Measurements from ENCODE around the gene GPATCH4.
"Not testable (repeated sequence)": the region's sequence is repeated elsewhere in the genome, so short reads cannot be mapped to it uniquely, and the experiment has no call there.

The GPATCH4 gene

DNA sequence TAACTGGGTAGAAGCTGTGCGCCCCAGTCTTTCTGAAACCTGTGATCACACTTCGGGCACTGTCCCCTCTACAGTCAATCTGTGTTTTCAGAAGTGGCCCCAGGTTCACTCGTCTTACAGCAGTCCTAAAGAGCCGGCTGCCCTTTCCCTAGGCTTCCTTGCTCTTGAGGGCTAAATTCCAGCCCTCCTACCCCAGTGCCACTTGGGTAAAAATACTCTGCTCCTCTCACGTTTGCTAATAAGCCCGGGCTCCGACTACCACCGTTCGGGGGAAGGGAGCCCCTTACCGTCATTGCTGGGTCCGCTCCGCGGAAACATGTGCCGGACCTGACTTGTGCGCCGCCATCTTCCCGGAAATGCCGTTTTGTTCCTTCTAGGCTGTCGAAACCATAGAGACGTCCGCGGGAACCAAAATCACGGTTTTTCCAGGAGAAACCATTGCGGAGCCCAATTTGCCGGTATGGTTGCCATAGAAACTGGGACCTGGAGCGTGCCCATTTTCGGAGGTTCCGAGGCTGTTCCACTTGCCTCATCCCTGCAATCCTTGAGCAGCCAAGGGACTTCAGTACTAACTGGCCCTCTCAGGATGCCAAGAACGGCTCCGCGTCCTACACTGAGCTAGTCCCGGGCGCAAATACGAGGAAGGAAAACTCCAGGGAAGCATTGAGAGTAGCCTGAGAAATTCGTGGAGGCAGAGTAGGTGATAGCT, at the start of gene GPATCH4:
GPATCH4 (minus strand) TSS at position 358 of the 709 bp plus-strand sequence.
- peak; percentile 41 for DNase-seq

DNA sequence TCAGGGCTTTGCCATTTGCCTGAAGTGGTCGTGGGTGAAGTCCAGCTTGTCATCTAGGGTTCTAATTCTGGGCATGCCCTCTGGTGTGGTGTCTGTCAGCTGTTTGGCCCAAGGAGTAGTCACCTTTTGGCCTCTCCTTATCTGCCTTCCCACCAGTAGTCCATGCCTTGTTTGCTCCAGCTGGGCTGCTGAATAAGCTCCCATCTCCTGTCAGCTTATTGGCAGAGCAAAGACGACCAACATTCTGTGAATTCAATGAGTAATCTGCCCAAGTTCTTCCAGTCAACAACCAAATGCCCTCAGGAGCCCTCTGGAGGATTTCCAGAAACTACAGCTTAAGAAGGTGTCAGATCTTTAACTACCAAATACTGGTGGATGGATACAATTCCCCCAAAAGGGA, 47.7 kb upstream of the GPATCH4 start:
- no peak for DNase-seq

DNA sequence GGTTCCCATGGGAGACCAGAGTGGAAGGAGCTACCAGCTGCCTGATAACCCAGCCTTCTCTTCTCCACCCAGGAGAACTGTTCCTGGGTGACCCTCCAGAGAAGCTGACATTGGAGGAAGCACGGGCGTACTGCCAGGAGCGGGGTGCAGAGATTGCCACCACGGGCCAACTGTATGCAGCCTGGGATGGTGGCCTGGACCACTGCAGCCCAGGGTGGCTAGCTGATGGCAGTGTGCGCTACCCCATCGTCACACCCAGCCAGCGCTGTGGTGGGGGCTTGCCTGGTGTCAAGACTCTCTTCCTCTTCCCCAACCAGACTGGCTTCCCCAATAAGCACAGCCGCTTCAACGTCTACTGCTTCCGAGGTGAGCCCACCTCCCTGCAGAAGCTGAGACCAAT, 47.2 kb upstream of the GPATCH4 start:
- no peak for DNase-seq

DNA sequence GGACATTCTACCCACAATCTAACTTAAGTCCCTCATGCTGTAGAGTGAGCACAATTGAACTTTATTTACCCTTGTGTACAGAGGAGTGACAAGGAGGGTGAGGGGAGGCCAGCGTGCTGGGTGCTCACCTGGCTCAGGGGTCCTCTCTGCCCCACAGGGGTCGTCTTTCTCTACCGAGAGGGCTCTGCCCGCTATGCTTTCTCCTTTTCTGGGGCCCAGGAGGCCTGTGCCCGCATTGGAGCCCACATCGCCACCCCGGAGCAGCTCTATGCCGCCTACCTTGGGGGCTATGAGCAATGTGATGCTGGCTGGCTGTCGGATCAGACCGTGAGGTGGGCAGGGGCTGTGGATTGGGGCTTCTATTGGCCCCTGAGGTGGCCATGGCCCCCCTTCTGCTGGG, 46.1 kb upstream of the GPATCH4 start:
- DNase-seq: no peak

DNA sequence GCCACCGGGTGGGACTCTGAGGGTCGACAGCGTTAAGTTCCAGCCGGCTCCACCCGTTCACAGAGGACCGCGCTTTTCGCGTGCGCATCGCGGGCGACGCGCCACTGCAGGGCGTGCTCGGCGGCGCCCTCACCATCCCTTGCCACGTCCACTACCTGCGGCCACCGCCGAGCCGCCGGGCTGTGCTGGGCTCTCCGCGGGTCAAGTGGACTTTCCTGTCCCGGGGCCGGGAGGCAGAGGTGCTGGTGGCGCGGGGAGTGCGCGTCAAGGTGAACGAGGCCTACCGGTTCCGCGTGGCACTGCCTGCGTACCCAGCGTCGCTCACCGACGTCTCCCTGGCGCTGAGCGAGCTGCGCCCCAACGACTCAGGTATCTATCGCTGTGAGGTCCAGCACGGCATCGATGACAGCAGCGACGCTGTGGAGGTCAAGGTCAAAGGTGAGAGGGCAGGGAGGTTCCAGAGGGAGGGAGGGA, 45.5 kb upstream of the GPATCH4 start:
- DNase-seq: no peak

DNA sequence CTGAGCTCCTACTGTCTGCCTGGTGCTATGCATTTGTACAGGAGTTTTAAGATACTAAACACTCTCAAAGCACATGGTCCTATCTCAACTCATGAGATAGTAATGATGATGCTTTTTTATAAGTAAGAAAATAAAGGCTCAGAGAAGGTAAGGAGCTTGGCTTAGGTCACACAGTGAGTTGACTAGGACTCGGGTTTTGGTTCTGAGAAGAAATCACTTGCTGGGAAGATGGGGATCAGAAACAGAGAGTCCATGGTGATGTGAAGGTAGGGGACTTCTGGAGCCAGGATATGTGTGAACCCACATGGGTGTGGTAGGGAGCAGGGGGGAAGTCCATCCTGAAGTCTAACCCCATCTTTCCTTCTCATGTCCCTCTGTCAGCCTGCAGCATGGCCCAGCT, 44.4 kb upstream of the GPATCH4 start:
- no peak for DNase-seq

DNA sequence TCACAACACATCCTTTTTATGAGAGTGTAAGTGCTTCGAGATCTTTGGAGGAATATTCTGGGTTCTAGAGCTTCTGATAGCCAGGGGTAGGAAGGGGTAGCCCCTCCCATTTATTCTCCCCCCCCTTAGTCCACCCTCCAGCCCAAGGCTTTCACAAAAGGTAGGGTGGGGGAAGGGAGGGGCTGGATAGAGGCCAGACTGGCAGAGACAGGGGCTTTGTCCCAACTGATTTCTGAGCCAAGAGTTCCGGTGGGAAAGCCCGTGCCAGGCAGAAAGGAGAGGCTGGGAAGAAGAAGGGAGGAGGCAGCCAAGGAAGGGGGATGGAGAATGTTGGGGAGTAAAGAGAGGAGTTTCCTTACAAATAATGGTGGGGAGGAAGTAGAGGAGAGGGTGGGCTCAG, 43.8 kb upstream of the GPATCH4 start:
- no peak for DNase-seq

DNA sequence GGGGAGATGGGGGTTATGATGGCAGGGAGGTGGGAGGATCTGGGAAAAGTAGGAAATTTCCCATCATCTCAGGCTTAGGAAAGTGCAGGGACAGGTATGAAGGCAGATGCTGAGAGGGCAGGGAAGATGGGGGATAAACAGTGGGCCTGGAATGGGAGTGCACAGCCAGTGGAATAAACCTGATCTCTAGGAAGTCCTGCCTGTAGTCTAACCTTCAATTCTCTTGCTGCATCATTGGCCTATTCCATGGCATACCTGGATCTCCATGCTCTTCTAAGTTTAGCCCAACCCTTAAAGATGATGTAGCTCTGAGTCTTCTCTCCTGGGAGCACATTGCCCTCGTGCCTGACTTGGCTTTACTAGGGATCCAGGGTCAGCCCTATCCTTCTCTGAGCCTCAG, 43.4 kb upstream of the GPATCH4 start:
- no peak for DNase-seq

DNA sequence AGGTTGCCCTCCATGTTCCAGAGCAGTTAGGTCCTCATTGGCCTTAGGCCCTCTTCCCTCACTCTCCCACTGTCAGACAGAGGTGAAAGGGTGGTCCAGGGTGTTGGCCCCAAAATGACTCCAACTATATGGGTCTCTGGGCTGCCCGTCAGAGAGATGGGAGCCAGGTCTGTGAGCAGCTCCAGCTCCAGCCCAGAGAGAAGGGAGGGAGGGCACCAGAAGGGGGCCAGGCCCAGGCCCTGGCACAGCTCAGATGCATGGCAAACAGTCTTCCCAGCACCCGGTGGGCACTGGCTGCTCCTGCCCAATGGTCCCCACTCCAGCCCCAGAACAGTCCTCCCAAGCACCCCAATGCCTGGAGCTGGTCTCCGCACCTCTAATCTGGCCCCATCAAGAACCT, 42.9 kb upstream of the GPATCH4 start:
- no peak for DNase-seq

DNA sequence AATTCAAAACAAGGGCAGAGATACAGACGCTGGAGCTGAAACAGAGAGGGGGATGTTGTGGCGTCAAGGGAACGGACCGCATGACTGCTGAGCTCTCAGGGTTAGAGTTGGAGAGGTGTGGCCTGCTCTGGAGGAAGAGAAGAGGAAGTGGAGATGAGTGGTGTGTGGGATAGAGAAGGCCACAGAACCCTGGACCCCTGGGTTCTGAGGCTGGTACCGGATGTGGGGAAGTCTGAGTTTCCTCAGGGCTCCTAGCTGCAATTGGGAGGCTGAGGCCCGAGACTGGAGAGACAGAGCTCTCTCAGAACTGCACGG, 42.5 kb upstream of the GPATCH4 start:
- no peak for DNase-seq

DNA sequence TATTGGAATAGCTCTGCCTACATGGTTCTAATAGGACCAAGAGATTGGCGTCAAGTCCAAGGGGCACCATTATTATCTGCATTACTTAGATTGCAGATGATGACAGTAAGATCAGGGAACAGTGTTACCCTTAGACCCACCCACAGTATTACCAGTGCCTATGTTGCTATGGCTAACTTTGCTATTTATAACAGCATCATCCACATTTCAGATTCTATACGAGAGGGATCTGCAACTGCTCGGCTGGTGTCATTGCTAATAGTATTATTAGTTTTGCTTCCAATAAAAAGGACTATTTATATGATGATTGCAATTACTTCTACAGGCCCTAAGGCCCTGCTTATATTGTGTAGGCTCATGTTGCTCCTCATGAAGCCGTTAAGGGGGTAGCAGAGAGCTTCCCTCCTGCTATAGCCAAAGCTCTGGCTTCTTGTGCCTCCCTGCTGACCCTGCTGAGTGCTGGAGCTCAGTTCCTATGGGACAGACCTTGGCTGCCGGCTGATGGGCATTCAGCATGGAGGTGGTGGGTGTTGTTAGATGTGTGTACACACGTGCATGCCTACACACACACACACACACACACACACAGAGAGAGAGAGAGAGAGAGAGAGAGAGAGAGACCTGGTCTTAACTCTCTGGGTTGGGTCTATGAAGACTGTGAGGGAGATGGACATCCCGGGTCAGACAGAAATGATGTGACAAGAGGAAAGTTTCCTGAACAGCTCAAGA, 41.9 kb upstream of the GPATCH4 start:
- no peak for DNase-seq

DNA sequence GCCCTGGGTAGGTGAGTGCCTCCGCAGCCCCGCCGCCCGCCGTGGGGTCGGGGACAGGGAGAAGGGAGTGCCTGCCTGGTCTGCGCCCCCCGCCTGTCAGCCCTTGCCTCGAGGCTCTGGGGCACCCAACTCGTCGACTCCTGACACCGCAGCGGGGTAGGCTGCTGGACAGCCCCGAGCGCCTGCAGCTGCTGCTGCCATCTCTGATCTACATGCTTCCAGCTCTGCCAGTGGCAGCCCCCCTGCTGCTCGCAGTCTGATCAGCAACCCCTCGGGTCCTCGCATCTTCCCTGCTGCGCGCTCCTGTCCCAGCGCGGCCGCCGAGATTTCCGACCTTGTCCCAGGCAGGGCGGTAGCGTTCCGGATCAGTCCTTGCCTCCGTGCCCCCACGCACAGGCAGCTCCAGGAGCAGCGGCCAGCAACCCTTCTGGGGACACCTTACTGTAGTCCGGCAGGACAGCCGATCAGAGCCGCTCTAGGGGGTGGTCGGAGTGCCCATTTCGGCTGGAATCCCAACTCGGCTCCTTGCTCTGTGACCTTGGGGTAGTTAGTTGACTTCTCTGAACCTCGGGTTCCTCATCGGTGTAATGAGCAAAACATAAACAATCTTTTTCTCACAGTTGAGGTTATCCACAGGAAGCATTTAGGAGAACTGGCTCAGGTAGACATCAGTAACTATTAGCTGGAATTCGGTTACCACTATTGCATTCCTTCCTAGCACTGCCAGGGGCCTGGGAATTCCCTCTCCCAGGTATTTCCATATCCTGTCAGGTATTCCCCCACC, 41.2 kb upstream of the GPATCH4 start:
- DNase-seq: no peak

DNA sequence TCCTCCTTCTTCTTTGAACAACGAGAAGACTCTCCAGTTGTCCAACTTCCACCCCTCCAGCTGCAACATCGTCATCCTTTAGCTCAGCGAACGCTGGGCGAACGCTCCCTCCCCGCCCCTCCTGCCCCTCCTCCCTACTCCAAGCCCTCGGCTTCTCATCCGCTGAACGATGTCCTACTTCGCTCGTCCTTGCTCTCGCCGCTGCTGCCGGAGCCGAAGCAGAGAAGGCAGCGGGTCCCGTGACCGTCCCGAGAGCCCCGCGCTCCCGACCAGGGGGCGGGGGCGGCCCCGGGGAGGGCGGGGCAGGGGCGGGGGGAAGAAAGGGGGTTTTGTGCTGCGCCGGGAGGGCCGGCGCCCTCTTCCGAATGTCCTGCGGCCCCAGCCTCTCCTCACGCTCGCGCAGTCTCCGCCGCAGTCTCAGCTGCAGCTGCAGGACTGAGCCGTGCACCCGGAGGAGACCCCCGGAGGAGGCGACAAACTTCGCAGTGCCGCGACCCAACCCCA, 40.5 kb upstream of the GPATCH4 start, which contains the start of gene BCAN:
BCAN (plus strand) TSS at position 357 of the 504 bp plus-strand sequence. CDS start 3,938 bp downstream, outside the sequence.
- DNase-seq: no peak

DNA sequence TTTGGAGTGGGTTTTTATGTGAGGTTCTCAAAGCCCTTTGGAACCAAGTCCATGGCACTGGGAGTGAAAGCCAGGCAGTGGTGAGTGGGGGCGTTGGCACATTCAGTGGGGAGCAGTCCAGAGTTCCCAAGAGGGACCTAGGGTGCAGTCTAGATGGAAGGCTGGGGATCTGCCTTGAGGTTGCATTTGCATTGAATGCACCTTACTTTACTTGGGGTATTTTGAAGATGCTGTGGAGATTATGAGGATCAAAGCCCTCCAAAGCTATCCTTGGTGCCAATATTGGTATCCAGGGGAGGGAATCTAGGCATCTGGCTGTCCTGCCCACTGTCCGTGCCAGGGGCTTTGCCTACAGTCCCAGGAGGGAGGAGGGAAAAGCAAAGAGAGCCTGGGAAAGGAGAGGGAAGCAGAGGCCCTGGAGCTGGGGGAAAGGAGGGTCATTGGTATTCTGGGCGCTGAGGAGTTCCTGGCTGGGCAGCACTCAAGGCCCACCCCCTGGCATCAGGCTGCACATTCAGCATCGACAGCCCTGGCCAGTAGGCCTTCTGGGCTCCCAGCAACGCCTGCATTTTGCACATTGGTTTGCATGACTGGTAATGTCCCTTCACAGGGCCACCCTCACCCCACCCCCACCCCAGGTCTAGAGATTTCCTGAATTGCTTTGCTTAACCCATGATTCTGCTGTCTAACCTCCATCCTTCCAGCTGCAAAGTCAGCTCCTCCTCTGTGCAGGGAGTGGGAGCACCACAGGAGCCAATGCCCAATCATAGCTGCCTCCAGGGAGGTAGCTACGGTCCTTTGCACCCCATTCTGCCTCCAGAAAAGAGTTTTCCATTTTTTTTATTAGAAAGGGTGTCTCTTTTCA, 39.8 kb upstream of the GPATCH4 start:
- DNase-seq: no peak

DNA sequence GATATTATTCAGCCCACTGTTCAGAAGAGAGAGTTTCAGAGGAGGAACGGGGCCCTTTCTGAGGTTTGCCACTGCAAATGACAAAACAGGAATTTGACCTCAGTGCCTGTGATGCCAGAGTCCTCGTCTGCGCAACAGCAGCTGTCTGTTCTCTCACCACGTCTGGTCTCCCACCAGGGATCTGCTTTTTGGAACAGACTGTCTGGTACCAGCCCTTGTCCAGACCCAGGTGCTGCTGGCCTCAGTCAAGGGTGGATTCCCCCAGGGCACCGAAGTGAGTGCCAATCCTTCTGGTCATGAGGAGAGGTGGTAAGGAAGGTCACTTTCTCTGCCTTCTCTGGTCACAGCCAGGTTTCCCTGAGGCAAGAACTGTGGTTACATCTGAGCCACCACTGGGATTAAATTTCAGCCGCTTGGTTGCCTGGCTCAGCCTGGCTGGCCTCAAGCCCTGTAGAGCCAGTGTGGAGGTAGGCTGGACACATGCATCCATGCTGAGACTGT, 38.4 kb upstream of the GPATCH4 start:
- no peak for DNase-seq

DNA sequence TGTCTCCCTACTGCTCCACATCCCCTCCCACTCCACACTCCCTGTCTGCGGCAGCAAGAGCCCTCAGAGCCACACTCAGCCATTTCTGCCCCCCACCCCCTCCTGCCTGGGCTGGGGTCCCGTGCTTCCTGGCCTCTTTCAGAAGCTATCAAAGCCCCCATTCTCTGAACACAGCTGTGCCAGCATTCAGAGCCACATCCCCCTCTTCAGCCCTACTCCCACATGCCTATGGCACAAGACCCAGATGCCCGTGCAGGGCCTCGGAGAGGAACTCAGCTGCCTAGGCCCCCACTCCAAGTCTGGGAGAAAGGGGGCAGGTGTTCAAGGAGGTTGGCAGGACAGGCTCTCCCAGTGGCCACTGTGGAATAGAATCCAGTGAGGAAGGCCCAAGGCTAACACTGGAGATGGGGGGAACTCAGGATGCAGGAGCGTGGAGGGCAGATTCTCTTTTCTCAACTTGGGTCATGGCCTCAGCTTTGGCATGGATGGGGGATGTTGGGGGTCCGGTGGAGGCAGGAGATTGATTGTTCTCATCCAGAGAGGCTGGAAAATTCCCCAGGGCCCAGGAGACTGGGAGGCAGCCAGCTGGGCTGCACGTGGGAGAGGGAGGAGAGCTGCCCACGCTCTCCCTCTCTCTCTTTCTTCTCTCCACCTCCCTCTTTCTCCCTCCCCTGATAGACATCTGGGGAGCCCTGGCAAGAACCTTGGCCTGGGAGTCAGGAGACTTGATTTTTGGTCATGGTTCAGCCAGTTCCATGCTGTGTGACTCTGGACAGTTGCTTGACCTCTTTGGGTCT, 37.1 kb upstream of the GPATCH4 start:
- DNase-seq: no peak

DNA sequence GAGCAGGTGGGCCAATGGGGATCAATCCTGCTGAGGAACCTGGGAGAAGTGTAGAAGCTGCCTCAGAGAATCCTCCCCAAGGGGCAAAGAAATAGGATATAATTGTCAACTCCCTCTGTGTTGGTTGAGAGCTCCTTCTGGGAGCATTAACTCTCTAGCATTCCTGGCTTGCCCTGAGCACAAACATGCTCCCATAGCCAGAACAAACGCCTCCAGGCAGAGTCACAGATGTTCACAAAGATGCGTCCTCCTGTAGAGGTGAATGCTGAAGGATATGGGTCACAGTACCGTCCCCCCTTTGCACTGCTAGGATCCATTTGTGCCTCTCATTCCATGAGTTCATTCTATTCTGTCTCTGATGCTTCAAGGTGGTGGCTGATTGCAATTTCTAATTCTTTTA, 31.1 kb upstream of the GPATCH4 start:
- DNase-seq: no peak

DNA sequence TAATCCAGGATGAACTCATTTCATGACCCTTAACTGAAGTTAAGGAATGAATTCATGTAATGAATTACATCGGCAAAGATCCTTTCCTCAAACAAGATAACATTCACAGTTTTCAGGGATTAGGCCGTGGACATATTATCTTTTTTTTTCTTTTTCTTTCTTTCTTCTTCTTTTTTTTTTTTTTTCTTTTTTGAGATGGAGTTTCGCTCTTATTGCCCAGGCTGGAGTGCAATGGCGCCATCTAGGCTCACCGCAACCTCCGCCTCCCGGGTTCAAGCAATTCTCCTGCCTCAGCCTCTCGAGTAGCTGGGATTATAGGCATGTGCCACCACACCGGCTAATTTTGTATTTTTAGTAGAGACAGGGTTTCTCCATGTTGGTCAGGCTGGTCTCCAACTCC, 29.9 kb upstream of the GPATCH4 start:
- not testable (repeated sequence) for DNase-seq

DNA sequence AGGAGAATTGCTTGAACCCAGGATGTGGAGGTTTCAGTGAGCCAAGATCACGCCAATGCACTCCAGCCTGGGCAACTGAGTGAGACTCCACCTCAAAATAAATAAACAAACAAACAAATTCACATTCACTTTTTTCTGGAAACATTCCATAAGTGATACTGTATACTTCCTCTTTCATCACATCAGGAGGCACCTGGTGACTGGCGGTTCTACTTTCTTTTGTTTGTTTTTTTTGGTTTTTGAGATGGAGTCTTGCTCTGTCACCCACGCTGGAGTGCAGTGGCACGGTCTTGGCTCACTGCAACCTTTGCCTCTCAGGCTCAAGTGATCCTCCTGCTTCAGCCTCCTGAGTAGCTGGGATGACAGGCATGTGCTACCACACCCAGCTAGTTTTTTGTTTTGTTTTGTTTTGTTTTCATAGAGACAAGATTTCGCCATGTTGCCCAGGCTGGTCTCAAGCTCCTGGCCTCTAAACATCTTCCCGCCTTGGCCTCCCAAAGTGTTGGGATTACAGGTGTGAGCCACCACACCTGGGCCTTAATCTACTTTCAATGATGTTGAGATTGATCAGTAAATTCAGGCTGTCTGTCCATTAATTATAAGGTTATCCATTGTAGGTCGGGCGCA, 28.7 kb upstream of the GPATCH4 start:
- DNase-seq: no peak

DNA sequence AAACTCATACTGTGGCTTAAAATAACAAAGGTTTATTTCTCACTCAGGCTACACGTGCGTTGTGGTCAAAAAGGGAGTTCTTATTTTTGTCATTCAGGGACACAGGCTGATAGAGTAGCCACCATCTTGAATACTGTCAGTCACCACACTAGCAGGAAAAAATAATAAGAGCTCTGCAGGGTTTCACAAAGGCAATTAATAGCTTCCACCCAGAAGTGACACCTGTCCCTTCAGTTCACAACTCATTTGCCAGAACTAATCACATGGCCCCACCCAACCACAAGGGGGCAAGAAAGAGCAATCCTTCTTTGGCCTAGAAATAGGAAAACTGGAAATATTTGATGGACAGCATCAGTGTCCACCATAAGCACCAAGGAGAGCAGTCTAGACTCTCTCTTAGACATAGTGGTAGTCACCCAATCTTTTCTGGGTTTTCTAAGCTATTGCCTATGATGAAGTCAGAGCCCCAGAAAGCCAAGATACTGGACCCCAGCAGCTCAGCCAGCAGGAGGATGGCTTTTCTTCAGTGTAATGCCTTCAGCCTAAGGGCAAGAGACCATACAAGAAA, 26.1 kb upstream of the GPATCH4 start:
- DNase-seq: no peak

DNA sequence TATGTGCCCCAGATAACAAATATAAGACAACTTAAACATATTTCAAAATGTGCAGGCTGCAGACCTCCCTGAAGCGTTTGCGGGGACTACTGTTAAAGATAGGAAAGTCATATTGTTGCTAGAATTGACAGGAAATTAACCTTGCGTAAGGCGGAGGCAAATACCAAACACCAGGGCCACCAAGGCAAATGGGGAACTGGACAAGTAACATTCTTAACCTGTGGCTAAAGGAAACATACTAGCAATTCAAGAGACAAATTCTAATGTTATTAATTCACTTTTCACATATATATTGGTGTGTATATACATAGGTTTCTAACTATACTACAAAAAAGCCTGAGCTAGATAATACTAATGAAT, 24.8 kb upstream of the GPATCH4 start:
- no peak for DNase-seq
